ENCODE results near the gene CBLL1. TPM values are rescaled to one million over a fixed set of nuclear protein-coding genes. Genes with fewer than 3 reads are reported as not detected.

CBLL1 gene, protein sequence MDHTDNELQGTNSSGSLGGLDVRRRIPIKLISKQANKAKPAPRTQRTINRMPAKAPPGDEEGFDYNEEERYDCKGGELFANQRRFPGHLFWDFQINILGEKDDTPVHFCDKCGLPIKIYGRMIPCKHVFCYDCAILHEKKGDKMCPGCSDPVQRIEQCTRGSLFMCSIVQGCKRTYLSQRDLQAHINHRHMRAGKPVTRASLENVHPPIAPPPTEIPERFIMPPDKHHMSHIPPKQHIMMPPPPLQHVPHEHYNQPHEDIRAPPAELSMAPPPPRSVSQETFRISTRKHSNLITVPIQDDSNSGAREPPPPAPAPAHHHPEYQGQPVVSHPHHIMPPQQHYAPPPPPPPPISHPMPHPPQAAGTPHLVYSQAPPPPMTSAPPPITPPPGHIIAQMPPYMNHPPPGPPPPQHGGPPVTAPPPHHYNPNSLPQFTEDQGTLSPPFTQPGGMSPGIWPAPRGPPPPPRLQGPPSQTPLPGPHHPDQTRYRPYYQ
- total RNA-seq: 7.4 and 7.9 TPM in 2 replicates

DNA sequence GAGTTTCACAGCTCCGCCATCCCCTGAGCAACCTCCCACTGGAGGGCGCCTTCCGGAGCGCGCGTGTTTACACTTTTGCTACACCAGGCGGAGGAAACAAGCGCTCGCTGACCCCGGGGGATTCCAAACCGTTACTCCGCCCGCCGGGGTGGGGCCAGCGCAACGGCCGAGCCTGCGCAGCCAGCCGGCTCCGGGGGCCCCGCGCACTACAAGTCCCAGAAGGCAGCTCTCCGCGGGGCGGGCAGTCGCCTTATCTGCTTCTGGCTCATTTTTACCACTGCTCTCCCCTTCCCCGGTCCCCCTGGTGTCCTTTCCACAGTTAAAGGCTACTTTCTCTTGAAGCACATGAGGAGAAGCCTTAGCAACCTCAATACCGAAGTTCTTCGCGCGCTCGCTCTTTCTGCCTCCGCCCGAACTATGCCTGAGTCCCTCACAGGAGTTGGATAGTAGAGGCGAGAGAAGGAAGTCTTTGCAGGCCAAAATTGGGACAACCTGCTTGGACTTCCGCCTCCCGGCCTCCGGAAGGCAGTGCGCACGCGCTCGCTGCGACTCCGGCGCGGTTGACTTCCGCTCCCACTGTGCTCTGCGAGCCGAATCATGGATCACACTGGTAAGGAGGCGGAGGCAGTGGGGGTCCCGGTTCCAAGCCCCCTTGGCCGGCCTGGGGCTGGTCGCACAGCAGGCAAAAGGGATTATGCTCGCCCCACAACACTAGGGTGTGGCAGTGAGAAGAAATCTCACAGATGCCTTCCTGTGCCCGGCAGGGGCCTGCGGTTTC, at the start of gene CBLL1:
CBLL1 (plus strand) TSS at position 576 of the 778 bp plus-strand sequence; CDS start at position 598, 22 bp downstream.

DNA sequence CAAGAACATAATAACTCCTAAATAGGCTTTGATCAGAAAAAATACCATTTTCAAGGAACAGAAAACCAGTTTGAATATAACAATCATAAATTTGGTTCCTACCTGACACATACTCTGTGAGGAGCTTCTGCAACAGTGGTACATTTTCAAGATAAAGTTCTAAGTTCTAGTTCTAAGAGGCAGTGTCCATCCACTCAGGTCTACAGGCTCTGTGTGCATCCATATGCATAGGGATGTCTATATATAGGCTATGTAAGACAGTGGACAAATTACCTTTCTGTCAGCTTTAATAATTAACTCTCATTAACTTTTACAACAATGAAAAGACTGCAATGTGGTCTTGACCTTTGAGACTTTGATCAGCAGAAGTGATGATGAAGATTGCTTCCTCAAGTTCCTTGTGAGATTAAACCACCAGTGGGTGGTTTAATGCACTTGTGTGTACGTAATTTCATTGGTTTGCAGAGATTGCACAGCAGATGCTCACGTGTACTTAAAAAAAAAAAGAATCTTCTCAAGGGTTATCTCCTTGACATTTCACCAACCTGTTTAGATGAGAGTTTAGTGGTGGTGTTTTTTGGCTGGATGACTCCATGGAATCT, 59.2 kb downstream of the CBLL1 start, which contains the start of gene SLC26A3:
SLC26A3 (minus strand) TSS at position 215 of the 602 bp plus-strand sequence. CDS start 8,714 bp downstream, outside the sequence.

Other genes starting within 250 kb of the CBLL1 start
- gene COG5, start 180.2 kb upstream of the CBLL1 start, total RNA-seq: 30.9 and 31.8 TPM in 2 replicates
- 1.3 and 3.6 TPM in 2 replicates for gene DUS4L, start 180.2 kb upstream of the CBLL1 start, total RNA-seq
- 83.9 and 107 TPM in 2 replicates for gene BCAP29, start 163.9 kb upstream of the CBLL1 start, total RNA-seq
- 0.16 and 0.18 TPM in 2 replicates for gene SLC26A4, start 83.3 kb upstream of the CBLL1 start, total RNA-seq
- not detected in 2 replicates for gene SLC26A3, start 59.1 kb downstream of the CBLL1 start, total RNA-seq
- 24.8 and 61.4 TPM in 2 replicates for gene DLD, start 147.0 kb downstream of the CBLL1 start, total RNA-seq

Measured in cardiac atrium fibroblast (primary cell).